ENCODE results near the gene MT1M. TPM values are rescaled to one million over a fixed set of nuclear protein-coding genes. Genes with fewer than 3 reads are reported as not detected.
A peak's percentile ranks its signal among the peaks of the same experiment; 100 is the strongest.

Gene MT1M
- total and polyA plus RNA-seq, 10 donors, result 0.44 to 11.8 (median 3.6) TPM

GRCh38 chr16:56639045-56639444 is 6.6 kb downstream of the MT1M start:
- DNase-seq, result no peak
- WGBS, 5 donors, result 33 to 68% (median 53%) methylated on average over 1 of the region's 1 CpG
- peaks cover 18 to 48% (median 35%) of the 10 kb centered on the region in 6 donors for H3K4me1 ChIP-seq
- H3K4me3 ChIP-seq, result no peak overlapping the region
- no peaks in the 10 kb centered on the region for H3K36me3 ChIP-seq
- H3K27me3 ChIP-seq (replicated peaks in 1 of 7), result peaks cover 5 to 90% (median 62%) of the 10 kb centered on the region in 7 donors
- H3K27ac ChIP-seq, result no peak overlapping the region
- TF ChIP-seq POLR2AphosphoS5 (IDR thresholded peaks at IDR 0.05), result no peak
- no peak for TF ChIP-seq CTCF (IDR thresholded peaks at IDR 0.05 in 8 of 11, conservative IDR thresholded peaks at IDR 0.05 in 3 of 11)
- no peak for TF ChIP-seq POLR2A (IDR thresholded peaks at IDR 0.05)
- H3K9me3 ChIP-seq, result no peaks in the 10 kb centered on the region
- intact Hi-C loops (cut with DNase I; ENCODE audit: low total_unique reads), result no loop called here

- peaks cover 5 to 90% (median 52%) of the 10 kb centered on the region in 7 donors for H3K27me3 ChIP-seq (replicated peaks in 1 of 7)
- H3K4me3 ChIP-seq, result no peak overlapping the region
- H3K9me3 ChIP-seq, result no peaks in the 10 kb centered on the region
- no peaks in the 10 kb centered on the region for H3K36me3 ChIP-seq
- peaks cover 16 to 45% (median 35%) of the 10 kb centered on the region in 6 donors for H3K4me1 ChIP-seq
- 84 to 96% (median 90%) methylated on average over 1 of the region's 1 CpG for WGBS, 5 donors
- no peak overlapping the region for H3K27ac ChIP-seq
- no peak for TF ChIP-seq POLR2A (IDR thresholded peaks at IDR 0.05)
- no peak for TF ChIP-seq CTCF (IDR thresholded peaks at IDR 0.05 in 8 of 11, conservative IDR thresholded peaks at IDR 0.05 in 3 of 11)
- no peak for TF ChIP-seq POLR2AphosphoS5 (IDR thresholded peaks at IDR 0.05)
- intact Hi-C loops (cut with DNase I; ENCODE audit: low total_unique reads), result no loop called here
- no peak for DNase-seq
Measured at GRCh38 chr16:56640076-56640475, 7.6 kb downstream of the MT1M start.

GRCh38 chr16:56641166-56641565 is 8.7 kb downstream of the MT1M start:
- Histone ChIP-seq H3K36me3 (no peaks in the 10 kb centered on the region), H3K4me3 (no peak overlapping the region), H3K27ac (no peak overlapping the region), H3K9me3 (no peaks in the 10 kb centered on the region), H3K4me1 (peaks cover 9 to 34% (median 27%) of the 10 kb centered on the region in 6 donors), H3K27me3 (replicated peaks in 1 of 7) (peaks cover 0 to 89% (median 41%) of the 10 kb centered on the region in 7 donors)
- intact Hi-C loops (cut with DNase I; ENCODE audit: low total_unique reads), result no loop called here
- TF ChIP-seq POLR2AphosphoS5 (IDR thresholded peaks at IDR 0.05), result no peak
- TF ChIP-seq POLR2A (IDR thresholded peaks at IDR 0.05), result no peak
- TF ChIP-seq CTCF (IDR thresholded peaks at IDR 0.05 in 8 of 11, conservative IDR thresholded peaks at IDR 0.05 in 3 of 11), result no peak
- no peak for DNase-seq
- WGBS, 5 donors, result 84 to 98% (median 94%) methylated on average over 2 of the region's 2 CpGs

- intact Hi-C loops (cut with DNase I; ENCODE audit: low total_unique reads), result no loop called here
- peaks cover 9 to 28% (median 21%) of the 10 kb centered on the region in 6 donors for H3K4me1 ChIP-seq
- H3K36me3 ChIP-seq, result no peaks in the 10 kb centered on the region
Measured at GRCh38 chr16:56643080-56643778, 10.8 kb downstream of the MT1M start.

More at GRCh38 chr16:56643080-56643778, 10.8 kb downstream of the MT1M start:
- H3K4me3 ChIP-seq, result peak overlapping the region; percentile 1 to 63 (median 26)
- peak; percentile 92 for DNase-seq
- H3K27me3 ChIP-seq (replicated peaks in 1 of 7), result peaks cover 0 to 87% (median 28%) of the 10 kb centered on the region in 7 donors
- peak overlapping the region in 2 of 8 donors; percentile 6 to 48 for H3K27ac ChIP-seq
- 6 to 10% (median 9%) methylated on average over 23 to 42 of the region's 42 CpGs for WGBS, 5 donors
- no peaks in the 10 kb centered on the region for H3K9me3 ChIP-seq
- TF ChIP-seq POLR2A (IDR thresholded peaks at IDR 0.05) (no peak), POLR2AphosphoS5 (IDR thresholded peaks at IDR 0.05) (peak in 2 of 3 donors; percentile 62 to 78), CTCF (IDR thresholded peaks at IDR 0.05 in 8 of 11, conservative IDR thresholded peaks at IDR 0.05 in 3 of 11) (peak in 10 of 11 experiments; percentile 20 to 54 (median 24))
